Activated CD4-positive, alpha-beta T cell treated with anti-CD3 and anti-CD28 coated beads, Interleukin-2, amount 50 U/mL, for 48 hours (primary cell): ENCODE results near the gene GEMIN2.
"Not testable (repeated sequence)": the region's sequence is repeated elsewhere in the genome, so short reads cannot be mapped to it uniquely, and the experiment has no call there.

Experiments used
- DNase-seq, 2 experiments: peaks; one replicate each; pipeline ENCODE4 v3.0.0-alpha.2; 2020

The GEMIN2 gene, protein sequence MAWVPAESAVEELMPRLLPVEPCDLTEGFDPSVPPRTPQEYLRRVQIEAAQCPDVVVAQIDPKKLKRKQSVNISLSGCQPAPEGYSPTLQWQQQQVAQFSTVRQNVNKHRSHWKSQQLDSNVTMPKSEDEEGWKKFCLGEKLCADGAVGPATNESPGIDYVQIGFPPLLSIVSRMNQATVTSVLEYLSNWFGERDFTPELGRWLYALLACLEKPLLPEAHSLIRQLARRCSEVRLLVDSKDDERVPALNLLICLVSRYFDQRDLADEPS

DNA sequence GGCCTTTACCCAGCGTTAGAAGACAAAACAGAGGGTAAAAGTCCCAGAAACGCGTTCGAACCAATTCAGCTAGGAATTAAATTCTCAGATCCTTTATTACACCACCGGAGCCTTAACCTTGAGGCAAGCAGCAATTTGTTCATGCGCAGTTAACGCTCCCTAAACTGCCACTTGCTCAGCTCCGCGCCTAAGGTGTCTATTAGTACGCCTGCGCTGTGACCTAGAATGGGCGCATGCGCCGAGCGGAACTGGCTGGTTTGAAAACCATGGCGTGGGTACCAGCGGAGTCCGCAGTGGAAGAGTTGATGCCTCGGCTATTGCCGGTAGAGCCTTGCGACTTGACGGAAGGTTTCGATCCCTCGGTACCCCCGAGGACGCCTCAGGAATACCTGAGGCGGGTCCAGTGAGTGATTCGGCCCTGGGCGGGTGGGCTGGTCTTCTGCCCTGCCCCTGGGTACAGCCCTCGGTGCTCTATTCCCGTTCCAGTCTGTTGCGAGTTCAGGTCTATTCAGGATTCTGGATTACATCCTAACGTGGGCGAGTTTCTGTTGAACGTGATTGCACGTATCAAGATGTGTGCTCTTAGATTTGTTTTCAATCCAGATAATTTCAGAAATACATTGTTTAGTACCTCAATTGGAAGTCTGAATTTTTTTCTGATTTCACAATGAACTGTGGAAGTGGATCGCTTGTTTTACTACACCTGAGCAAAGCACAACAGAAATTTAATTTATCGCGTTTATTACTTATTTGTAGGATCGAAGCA lies at the start of gene GEMIN2:
Gene GEMIN2, plus strand, starts transcription at position 251 of the 766 bp plus-strand sequence. Its CDS starts 16 bp downstream, at position 267.
- DNase-seq: peak; percentile 93 to 96

DNA sequence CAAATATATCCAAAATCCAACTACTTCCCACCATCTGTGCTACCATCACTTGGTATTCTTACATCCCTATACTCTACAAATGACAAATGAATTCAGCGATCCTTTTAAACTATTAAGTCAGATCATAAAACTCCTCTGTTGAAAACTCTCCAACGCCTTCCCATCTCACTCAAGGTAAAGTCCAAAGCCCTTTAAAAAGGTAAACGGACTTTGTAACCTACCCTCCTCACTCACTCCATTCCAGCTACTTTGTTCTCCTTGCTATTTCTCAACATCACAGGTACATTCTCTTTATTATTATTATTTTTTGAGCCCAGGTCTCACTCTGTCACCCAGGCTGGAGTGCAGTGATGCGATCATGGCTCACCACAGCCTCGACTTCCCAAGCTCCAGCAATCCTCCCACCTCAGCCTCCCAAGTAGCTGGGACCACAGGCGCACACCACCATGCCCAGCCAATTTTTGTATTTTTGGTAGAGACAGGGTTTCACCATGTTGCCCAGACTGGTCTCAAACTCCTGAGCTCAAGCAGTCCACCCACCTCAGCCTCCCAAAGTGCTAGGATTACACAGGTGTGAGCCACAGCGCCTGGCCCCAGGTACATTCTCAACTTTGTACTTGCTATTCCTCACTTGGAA lies 44.8 kb upstream of the GEMIN2 start:
- DNase-seq: not testable (repeated sequence)

DNA sequence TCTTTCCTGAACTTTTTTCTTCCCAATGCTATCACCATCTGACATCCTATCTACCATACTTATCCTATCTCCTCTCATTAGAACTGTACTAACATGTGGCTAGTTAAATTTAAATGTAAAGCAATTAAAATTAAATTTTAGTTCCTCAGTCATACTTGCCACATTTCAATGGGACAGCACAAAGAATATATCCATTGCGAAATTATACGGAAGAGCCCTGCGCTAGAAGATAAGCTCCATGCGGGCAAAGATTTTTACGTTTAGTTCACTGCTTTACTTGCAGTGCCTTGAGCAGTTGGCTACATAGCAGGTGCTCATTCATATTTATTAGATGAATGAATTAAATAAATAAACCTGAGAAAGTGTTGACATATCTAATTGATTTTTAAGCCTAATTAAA lies 44.2 kb upstream of the GEMIN2 start:
- DNase-seq: no peak

DNA sequence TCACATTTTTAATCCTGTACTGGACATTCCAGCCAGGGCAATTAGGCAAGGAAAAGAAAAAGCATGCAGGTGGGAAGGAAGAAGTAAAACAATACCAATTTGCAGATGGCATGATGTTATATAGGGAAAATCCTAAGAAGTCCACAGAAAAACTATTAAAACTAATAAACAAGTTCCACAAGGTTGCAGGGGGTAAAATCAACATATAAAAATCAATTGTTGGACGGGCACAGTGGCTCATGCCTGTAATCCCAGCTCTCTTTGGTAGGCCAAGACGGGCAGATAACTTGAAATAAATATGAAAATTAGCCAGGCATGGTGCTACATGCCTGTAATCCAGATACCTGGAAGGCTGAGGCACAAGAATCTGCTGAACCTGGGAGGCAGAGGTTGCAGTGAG lies 43.0 kb upstream of the GEMIN2 start:
- no peak for DNase-seq

DNA sequence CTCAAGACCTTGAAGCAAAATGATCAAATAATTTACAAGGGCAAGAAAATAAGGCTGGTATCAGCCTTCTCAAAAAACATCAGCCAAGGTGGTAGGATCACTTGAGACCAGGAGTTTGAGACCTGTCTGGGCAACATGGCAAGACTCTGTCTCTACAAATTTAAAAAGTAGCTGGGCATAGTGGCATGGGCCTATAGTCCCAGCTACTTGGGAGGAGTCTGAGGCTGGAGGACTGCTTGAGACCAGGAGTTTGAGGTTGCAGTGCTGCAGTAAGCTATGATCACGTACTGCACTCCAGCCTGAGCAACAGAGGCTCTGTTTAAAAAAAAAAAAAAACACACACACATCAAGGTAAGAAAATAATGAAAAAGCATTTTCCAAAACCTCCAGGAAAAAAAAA lies 33.2 kb upstream of the GEMIN2 start:
- DNase-seq: no peak

DNA sequence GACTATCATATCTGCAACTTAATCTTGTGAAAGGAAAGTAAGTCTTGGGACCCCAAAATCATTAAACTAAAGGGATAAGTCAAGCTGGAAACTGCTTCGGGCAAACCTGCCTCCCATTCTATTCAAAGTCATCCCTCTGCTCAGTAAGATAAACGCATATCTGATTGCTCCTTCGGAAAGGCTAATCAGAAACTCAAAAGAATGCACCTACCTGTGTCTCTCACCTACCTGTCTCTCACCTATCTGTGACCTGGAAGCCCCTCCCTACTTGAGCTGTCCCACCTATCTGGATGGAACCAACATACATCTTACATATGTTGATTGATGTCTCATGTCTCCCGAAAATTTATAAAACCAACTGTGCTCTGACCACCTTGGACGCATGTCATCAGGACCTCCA lies 31.0 kb upstream of the GEMIN2 start:
- DNase-seq: no peak

DNA sequence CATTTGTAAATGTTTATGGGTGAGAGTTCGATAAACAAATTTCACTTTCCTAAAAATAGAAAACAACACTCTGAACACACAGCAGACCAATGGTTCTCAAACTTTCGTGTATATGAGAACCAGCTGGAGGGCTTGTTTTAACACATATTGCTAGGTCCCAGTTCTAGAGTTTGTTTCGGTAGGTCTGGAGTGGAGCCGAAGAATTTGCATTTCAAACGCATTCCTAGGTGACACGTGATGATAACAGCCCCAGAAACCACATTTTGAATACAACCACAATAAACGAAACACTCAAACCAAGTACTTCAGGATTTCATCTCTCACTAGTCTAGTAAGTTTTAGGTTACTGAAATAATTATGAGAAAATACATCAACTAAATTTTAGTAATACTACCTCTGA lies 28.2 kb upstream of the GEMIN2 start:
- no peak for DNase-seq

DNA sequence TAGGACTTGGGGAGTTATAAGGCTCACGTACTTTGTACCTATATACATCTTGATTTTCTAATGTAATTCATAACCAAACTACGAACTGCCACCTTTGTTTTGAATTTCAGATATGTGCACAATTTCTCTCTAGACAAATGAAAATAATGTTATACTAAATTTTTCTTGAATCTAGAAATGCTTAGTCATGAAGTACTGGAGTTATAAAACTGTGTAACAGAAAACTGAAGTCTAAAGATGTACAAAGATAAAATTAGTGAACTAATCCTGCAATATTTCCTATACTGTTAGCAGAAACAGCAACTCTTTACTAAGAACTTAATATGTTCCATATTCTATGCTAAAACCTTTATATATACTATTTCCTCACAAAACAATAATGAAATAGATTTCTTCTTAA lies 26.6 kb upstream of the GEMIN2 start:
- no peak for DNase-seq

DNA sequence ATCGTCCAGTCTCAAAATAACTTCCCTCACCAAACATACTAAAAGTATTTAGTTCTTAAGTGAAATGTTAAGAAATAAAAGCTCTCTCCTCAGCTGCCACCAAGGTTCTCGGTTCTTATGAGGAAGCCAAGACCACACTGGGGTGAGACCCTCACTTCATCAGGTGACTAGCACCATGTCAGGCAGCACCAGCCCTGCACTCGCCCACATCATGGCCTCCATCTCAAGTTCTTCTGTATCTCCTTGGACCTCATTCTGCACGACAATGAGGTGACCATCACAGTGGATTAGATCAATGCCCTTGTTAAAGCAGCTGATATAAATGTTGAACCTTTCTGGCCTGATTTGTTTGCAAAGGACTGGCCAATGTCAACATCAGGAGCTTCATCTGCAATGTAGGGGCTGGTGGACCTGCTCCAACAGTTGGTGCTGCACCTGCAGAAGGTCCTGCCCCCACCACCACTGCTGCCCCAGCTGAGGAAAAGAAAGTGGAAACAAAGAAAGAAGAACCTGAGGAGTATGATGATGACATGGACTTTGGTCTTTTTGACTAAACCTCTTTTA lies 23.5 kb upstream of the GEMIN2 start:
- DNase-seq: no peak

DNA sequence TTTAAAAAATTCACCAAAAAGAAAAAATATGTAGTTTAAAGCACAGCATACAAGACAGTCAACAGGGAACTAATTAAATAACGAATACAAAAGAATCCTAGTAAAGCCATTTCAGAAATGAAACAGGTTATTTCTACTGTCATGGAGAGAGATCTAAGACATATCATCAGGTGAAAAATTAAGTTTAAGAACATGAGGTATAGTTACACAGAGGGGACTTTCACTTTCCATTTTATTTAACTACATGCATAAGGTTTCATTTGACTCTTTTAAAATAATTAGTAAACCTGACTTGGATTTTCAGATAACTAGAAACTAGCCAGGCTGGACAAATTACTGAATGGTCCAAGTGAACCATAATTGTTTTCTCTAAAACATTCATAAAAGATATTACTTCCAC lies 22.4 kb upstream of the GEMIN2 start:
- DNase-seq: no peak

DNA sequence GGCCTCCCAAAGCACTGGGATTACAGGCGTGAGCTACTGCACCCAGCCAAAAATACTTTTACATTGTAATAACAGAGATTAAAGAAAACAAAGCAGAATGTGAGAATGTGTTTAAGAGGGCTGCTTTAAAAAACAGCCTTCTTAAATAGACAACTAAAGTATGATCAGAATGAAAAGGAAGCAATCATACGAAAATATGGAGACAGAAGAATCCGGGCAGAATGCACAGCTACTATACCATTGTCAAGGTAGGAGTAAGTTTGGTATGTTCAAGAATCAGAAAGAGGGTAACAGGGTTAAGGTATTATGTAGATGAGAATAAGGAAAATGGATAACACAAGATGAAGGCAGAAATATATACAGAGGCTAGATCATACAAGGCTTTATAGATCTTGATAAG lies 19.6 kb upstream of the GEMIN2 start:
- DNase-seq: no peak

DNA sequence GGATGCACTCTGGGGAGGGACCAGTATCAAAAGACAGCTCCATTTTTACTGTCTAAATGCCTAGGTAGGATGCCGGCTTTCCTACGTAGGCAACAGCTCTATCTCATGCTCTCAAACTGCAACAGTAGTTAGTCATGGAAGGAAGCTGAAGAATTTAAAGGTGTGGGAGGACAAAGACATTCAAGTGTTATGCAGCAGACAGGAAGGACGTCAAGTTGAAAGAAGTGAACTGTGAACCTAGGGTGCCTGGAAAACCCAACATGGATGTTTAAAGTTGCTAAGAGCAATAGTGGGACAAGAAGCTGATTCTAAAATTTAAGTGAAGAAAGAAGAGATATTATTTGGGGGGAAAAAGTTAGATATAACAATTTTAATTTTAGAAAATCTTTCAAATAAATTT lies 17.0 kb upstream of the GEMIN2 start:
- DNase-seq: no peak

DNA sequence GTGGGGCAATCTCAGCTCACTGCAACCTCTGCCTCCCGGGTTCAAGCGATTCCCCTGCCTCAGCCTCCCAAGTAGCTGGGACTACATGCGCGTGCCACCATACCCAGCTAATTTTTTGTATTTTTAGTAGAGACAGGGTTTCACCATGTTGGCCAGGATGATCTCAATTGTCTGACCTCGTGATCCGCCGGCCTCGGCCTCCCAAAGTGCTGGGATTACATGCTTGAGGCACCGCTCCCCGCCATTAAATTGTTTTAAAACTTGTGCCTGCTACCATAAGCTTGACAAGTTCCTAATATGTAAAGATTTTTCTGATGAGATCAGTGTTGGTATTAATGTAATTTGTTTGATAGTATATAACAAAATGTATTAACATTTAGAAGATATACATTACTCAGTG lies 14.9 kb upstream of the GEMIN2 start:
- DNase-seq: not testable (repeated sequence)

DNA sequence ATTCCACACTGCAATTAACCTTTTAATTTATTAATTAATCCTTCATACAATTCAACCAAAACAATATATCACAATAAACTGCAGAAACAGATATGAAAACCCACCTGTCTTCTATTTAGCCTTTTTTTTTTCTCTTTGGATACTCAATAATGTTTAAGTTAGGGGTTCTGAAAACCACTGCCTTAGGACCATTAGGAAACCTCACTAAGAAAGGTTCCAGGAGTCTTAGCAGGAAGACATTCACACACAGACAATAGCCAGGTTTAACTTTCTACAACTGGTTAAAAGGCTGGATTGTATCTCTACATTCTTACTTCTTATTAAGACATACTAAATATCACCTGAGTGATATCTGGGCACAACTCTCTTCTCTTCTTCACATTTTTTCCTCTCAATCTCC lies 14.4 kb upstream of the GEMIN2 start:
- DNase-seq: no peak

DNA sequence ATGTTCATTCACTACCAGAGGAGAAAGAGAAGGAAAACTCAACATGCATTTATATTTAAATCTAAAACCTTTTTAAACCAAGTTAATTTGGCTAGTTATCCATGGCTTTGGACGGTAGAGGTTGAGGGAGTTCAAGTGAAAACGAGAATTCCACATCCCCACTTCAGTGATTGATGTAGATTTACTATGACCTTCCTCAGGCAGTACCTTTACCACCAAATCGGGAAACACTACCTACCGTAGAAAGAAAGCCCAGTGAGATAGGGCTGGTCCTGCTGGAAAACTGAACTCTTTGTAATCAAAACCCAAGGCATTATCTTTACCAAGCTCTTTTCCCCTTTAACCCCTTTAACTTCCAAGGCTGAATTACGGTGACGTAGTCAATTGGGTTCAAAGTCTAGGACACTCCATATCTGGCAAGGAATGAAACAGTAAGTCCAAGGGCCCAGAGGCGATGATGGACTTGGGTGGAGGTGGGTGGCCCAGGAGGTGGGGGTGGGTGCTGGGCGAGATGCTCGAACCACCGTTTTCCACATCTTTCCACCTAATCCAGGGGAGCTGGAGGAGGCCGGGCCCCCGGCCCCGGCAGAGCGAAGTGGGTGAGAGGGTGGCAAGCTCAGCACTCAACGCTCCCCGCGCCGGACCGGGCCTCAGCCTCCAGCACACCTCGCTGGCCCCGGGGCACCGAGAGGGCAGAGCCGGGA lies 11.7 kb upstream of the GEMIN2 start:
- no peak for DNase-seq

DNA sequence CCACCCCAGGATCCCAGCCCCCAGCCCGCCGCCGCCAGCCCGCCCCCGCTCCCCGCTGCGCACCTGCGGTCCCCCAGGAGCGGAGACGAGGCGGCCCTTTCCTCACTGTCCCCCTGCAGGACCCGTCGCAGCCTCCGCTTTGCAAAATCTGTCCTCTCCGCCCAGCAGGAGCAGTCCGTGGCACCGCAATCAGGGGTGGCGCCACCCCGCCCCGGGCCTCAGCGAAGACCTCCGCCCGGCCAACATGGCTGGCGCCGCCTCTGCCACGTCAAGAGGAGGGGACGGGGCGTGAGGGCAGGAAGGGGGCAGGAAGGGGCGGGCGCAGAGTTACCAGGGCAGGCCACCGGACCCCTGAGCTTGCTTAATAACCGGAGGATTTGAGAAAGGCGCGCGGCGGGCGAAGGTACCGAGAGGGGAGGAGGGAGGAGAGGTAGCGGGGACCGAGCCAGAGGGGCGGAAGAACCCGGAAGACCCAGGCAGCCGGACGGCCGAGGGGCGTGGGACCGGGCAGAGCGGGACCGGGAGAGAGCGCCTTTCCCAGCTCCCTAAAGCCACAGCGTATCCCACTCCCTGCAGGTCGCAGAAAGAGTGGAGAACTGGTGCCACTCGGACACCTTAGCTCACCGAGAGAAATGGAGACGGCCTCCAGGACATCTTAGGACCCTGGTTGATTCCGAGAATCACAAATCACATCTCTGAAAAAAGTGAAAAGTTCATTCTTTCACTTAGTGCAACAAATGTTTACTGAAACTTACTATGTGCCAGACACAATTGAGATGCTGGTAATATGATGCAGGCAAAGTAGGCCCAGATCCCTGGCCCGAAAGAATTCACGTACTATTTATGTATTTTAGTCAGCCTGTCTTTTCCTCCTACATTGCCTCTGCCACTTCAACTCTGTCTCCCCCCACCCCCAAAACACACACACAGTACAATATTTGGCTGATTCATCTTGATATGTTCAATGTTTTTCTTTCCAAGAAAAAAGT lies 10.9 kb upstream of the GEMIN2 start, which contains the start of gene SEC23A:
Gene SEC23A, minus strand, starts transcription at position 267 of the 989 bp plus-strand sequence. CDS start 7,117 bp downstream, outside the sequence.
- peak; percentile 86 to 89 for DNase-seq

DNA sequence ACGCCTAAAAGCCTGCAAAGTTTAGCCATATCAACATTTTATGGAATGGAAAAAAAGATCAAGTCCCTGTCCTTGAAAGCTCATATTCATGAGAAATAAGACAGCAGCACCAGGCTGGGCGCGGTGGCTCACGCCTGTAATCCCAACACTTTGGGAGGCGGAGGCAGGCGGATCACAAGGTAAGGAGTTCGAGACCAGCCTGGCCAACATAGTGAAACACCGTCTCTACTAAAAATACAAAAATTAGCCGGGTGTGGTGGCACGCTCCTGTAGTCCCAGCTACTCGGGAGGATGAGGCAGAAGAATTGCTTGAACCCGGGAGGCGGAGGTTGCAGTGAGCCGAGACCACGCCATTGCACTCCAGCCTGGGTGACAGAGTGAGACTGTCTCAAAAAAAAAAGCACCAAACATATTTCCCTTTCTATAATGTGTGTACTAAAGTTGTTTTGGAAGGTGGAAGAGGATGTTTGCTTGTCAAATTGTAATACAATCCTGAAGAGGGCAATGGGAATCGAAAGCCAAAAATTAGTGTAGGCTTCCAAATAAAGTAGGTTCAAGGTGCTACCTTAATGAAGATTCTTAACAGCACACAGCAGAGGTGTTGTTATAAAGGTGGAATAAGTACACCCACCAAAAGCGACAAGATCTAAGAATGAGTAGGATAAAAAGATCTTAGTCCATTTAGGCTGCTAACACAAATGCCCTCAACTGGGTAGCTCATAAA lies 9.9 kb upstream of the GEMIN2 start:
- DNase-seq: not testable (repeated sequence)

DNA sequence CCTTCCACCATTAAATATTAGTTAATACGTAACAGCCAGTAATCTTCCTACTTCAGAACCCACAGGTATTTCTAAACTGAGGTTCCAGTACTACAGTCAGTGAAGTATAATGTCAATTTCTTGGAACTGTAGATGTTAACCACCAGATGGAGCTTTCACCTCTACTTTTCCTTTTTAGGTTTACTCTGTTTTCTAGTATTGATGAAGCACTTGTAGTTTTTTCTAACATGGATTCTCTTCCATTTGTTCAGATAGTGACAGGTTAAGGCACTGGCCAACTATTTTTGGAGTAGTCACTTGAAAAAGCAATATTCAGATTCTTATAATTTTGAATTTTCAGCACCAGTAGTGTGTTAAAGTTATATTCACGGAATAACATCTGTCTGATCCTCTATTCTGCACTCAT lies 6.5 kb upstream of the GEMIN2 start:
- no peak for DNase-seq

DNA sequence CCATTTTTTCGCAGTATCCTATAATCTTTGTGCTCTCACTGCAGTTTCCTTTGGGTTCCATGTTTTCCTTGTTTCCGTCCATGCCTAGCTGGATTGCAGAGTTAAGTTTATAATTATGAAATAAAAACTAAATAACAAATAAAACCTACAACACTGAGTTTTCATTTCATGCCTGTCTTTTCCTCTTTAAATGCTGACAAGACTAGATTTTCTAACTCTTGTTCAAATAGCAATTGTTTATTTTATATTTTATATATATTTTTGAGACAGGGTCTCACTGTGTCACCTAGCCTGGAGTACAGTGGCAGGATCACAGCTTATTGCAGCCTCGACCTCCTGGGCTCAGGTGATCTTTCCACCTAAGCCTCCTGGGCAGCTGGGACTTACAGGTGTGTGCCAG lies 5.3 kb upstream of the GEMIN2 start:
- DNase-seq: no peak

DNA sequence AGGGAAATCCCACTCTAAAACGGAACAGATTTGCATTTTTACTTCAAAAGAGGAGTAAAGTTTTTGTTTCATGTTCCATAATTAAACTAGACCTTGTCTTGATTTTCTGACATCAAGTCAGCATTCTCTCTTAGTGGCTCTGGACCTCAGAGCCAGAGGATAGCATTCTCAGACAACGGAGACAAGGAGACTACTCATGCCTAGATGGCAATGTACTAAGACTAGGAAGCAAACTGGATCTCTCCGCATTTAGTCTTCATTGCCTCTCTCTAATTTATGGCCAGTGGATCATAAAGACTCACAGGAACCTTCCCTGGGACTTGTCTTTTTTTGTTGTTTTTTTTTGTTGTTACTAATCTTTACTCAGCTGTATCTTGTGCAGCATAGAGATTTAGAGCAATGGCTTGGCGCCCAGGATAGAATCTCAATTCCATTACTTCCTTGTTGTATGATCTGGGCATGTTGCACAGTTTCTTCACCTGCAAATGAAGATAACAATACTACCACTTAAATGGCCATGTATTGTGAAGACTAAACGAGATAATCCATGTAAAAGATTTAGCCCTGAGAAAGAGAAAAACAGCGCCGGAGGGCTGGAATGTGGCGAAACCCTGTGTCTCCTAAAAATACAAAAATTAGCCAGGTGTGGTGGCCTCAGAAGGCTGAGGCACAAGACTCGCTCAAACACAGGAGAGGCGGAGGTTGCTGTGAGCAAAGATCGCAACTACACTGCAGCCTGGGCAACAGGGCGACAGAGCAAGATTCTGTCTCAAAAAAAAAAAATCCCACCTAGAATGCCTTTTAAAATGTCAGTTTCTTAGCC lies 4.0 kb upstream of the GEMIN2 start:
- DNase-seq: no peak
